GM18517 (cell line): ENCODE data around the gene ACTR3.

ENCODE experiments used
- ATAC-seq: cut with Tn5 transposase; IDR thresholded peaks from one replicate; pipeline ENCODE4 v1.9.1; 2021; ENCODE audit warnings: mild to moderate bottlenecking, moderate library complexity; ENCODE audit not compliant: unreplicated experiment

Gene ACTR3

DNA sequence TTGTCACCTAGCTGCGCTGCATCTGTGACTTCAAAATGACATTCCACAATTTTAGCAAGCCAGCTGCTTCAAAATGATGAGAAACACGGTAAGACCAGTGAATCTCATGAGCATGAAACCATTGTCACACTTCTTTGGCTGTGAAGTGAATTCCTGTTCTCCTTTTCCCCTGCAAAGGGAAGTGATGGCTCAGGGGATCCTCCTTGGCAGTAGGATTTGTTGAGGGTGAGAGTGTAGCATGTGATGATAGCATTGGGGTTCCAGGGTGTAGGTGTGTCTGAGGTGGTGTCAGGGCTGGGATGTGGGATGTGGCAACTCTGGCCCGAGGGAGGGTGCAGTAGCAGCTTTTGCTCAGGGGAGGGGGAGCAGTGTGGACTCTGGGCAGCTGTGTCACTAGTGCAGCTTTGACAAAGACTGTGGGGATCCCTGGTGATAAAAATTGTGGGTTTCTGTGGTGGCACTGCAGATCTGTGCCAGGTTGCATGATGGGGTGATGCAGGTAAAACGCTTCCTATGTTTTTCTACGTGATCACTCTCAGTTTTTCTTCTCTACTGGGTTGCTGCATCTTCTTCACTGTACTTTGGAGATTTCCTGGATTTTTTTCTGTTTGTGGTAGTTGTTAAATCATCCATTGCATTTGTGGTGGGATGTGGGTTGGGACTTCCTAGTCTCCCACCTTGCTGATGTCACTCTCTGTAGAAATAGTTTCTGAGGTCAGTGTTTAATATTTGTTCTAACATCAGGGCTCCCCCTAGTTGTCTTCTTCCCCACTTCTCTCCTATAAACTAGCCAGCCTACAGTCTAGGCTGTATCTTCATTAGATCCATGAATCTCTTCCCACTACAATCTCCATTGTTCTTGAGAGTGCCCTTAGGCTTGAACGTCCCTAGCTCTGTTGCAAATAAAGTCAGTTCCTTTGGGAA is 107.0 kb downstream of the ACTR3 start:
- no peak for ATAC-seq

DNA sequence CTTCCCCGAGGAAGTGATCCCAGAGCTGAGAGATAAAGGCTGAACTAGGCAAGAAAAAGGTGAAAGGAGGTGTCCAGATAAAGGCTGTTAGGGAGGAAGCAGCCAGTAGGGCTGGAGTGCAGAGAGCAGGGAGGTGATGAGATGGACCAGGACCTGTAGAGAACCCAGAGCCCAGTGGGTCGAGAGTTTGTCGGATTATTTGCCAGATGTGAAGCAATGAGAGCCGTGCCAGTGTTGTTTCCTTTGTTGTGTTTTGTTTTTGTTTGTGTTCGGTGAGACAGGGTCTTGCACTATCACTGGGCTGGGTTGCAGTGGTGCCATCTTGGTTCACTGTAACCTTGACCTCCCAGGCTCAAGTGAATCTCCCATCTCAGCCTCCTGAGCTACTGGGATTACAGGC is 111.3 kb downstream of the ACTR3 start:
- ATAC-seq: no peak

DNA sequence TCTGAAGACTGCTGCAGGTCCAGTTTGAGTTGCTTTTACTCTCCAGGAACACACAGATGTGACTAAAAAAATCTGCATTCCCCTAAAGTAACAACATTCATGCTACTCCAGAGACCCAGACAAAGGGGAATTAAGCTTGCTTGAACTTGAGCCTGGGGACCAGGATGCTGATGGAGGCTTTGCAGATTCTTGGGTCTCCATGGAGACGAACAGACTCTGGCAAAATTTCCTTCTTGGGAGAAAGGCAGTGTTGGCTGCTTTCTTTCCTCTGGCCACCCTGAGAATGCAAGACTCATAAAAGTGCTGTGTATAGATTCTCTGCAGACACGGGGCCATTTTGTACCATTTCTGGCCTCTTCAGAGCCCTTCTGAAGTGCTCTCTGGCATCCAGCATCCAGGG is 112.0 kb downstream of the ACTR3 start:
- ATAC-seq: no peak

DNA sequence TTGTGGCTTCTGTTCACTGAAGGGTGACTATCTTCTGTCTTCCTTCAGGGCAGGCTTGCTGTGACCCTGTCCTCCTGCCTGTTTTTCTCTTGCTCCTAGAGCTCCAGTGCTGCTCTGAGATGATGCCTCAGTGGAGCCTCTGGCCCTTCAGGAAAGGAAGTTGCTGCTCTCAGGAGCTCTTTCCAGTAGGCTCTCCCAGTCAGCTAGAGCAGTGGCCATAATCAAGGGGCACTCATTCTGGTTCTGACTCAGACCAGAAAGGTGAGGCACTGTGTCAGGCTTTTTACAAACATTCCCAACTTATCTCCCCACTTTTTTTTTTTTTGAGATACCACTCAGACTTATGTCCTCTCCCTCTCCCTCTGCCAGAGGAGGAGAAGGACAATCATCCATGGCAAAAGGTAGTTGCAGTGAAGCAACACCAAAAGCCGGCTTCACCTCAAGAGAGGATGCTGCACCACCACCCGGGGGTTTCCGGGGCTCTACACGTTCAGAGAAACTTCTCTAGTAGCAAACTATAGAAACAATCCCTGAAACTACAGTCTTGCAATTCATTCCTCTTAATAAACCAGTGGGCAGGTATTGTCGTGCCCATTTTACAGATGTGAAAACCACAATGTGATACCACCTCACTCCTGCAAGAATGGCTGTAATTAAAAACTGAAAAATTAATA is 115.4 kb downstream of the ACTR3 start:
- ATAC-seq: no peak

DNA sequence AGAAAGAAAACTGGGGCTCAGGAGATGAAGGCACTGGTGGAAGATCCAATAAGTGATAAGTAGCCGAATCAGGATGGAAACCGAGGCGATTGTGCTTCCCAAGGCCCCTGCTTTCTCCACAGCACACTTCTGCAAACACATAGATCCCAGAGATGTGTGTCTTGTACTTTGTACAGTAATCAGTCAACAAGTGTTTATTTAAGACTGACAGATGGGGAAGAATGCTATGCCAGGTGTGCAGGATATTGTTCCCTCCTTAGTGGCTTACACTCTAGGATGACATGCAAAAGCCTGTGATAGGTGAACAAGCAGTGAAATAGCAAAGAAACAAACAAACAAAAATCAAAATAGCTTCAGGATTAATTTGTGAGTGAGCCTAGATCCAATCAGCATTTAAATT is 116.6 kb downstream of the ACTR3 start:
- ATAC-seq: no peak

DNA sequence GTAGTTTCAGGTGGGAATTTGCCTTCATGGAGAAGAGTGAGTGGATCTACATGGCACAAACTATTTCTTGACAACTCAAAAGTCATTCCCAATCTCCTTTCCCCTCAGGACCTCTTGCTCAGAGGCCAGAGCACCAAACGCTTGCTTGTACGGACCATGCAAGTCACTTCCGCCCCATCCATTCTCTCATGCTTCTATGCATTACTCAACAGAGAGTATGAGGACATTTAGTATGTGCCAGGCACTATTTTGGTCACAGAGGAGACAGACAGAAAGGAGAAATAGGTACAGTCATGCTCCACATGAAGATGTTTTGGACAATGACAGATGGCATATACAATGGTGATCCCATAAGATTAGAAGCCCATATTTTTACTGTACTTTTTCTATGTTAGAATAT is 117.5 kb downstream of the ACTR3 start:
- no peak for ATAC-seq

DNA sequence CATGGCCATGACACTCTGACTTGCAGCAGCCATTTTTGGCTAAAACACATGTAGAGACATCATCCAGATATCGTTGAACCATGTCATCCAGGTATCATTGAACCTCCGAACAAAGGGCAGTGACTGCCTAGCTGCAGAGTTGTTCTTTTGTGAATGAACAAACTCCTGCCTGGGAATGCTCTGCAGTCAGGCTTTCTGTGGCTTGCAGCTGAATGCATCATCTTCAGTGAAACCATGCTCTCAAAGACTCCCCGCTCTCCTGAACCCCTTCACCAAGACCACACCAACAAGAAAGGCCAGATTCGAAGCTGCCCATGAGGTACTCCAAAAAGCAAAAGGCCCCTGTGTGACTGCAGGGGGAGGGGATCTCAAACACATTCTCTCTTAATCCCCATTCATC is 118.8 kb downstream of the ACTR3 start:
- no peak for ATAC-seq

DNA sequence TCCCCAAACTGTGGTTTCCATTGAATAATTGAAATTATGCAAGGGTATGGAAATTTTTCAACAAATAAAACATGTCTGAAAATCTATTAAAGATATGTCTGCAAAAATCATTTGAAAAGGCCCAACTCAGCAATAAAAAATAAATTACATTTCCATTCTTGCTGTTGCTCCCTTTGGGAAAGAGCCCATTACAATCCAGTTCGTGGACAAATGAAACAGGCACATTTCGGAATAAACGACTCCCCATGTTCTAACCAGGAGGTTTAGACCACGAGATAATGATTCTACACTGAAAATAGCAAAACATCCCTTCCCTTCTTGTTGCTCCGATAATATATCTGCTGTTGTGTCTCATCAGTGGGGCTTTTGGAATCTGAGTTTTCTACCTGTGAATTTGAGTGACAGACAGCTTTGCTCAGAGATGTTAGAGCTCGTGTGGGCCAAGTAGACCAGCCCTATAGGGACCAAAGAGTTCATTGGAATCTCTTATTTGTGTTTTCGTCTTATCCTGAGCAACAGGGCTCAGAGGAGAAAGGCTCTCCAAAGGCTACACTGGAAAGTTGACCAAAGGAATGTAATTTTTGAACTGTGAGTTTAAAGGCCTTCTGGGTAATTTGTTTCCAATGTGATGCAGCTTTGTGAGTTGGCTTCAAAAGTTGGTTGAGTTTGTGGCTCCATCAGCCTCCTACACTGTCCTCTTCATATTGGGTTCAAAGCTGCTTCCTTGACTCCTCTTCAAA is 119.5 kb downstream of the ACTR3 start:
- ATAC-seq: no peak

DNA sequence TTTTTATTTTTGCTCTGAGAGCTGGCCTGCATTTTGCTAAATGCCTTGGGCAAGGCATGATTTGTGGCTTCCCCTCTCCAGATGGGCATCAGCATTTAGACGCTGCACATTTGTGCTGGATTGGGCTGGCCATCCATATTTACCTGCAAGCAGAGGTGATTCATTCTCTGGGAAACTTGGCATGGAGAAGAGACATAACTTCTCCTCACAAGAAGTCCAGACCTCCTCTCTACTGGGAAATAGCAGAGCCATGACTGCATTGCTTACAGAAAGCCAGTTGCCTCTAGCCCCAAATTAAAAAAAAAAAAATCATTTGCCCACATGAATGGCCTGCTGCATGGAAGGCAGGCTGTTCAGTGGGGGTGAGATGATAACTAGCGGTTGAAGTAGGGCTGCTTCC is 120.1 kb downstream of the ACTR3 start:
- no peak for ATAC-seq

DNA sequence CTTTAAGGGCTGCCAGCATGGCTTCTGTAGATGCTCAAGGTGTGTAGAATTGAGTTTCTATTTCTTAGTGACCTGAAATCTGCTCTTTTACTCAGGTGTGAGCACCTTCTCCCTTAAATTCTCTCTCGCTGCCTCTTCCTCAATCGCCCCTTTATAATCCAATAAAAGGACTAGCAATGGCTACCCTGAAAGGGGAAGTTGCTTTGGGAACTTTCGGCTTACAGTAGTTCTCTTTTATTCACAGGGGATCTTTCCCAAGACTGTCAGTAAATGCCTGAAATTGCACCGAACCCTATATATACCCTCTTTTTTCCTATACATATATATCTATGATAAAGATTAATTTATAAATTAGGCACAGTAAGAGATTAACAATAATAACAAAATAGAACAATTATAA is 121.8 kb downstream of the ACTR3 start:
- ATAC-seq: no peak
